ENCODE measurements around the gene CUL4B. TPM values are rescaled to one million over a fixed set of nuclear protein-coding genes. Genes with fewer than 3 reads are reported as not detected.

Gene CUL4B
- total RNA-seq, 1 experiment from 2014 or later = 54.1 TPM

- Histone ChIP-seq H3K4me2 (ENCODE audit: low read length) (no peak overlapping the region), H3K4me3 (replicated peaks in 1 of 2; ENCODE audit: low read depth in 1 of 2, low read length in 2 of 2) (no peak overlapping the region), H3K4me1 (ENCODE audit: control insufficient read depth in 1 of 2, insufficient read depth in 2 of 2, low read length in 2 of 2) (no peaks in the 10 kb centered on the region), H3K27me3 (ENCODE audit: insufficient read depth, low read length) (no peaks in the 10 kb centered on the region), H3K27ac (ENCODE audit: low read depth, low read length) (no peak overlapping the region), H2AFZ (ENCODE audit: low read depth, low read length, poor library complexity, severe bottlenecking) (no peak overlapping the region), H3K79me2 (ENCODE audit: insufficient read depth, low read length) (no peaks in the 10 kb centered on the region), H3K9ac (ENCODE audit: low read length) (no peak overlapping the region), H3K36me3 (ENCODE audit: control insufficient read depth in 1 of 2, insufficient read depth in 2 of 2, low read length in 2 of 2) (no peaks in the 10 kb centered on the region), H3K9me3 (ENCODE audit: control insufficient read depth in 1 of 2, insufficient read depth in 1 of 2, low read depth in 1 of 2, low read length in 2 of 2) (no peaks in the 10 kb centered on the region), H3K9me2 (ENCODE audit: insufficient read depth) (no peaks in the 10 kb centered on the region), H4K20me1 (ENCODE audit: insufficient read depth) (no peaks in the 10 kb centered on the region)
- TF ChIP-seq POLR2A (IDR thresholded peaks at IDR 0.05; ENCODE audit: borderline replicate concordance, extremely low read depth, insufficient read depth, insufficient read length) (no peak), CTCF (IDR thresholded peaks at IDR 0.05 in 2 of 3, conservative IDR thresholded peaks at IDR 0.05 in 1 of 3; ENCODE audit: borderline replicate concordance in 1 of 3, insufficient read depth in 1 of 3, low read depth in 2 of 3, low read length in 2 of 3) (no peak), POLR2AphosphoS5 (IDR thresholded peaks at IDR 0.05; ENCODE audit: low read depth, low read length) (no peak), ATF3 (IDR thresholded peaks at IDR 0.05) (no peak), SP1 (IDR thresholded peaks at IDR 0.05; ENCODE audit: low read depth) (no peak), REST (IDR thresholded peaks at IDR 0.05; ENCODE audit: low read depth) (no peak), EGR1 (IDR thresholded peaks at IDR 0.05; ENCODE audit: low read depth) (no peak), EZH2 (IDR thresholded peaks at IDR 0.05) (no peak), JUND (IDR thresholded peaks at IDR 0.05) (no peak), CEBPB (IDR thresholded peaks at IDR 0.05; ENCODE audit: low read depth) (no peak), ZFX (IDR thresholded peaks at IDR 0.05) (no peak), EZH2phosphoT487 (IDR thresholded peaks at IDR 0.05; ENCODE audit: borderline replicate concordance) (no peak), ZNF274 (IDR thresholded peaks at IDR 0.05; ENCODE audit: low read depth, low read length) (no peak), SRF (IDR thresholded peaks at IDR 0.05; ENCODE audit: low read depth) (no peak), TCF7L2 (IDR thresholded peaks at IDR 0.05; ENCODE audit: borderline replicate concordance, extremely low read depth, insufficient read depth, insufficient read length) (no peak), YY1 (IDR thresholded peaks at IDR 0.05; ENCODE audit: extremely low read depth, insufficient replicate concordance, low read depth, low read length) (no peak)
- ChIA-PET CTCF (no interaction called here), RAD21 (ENCODE audit: low non-redundant PET in 1 of 2, low total read pairs in 2 of 2, uncharacterized antibody in 2 of 2, unreplicated experiment in 2 of 2) (no interaction called here), POLR2A (no interaction called here)
- DNase-seq (ENCODE audit: low read depth, low spot score) = no peak
- no TSS peak for BruUV-seq (replicated peaks)
- intact Hi-C loops (cut with micrococcal nuclease) = no loop called here
- ATAC-seq = no peak
These were observed 7.8 kb upstream of the CUL4B start for GRCh38 chrX:120568609-120569008.

Measured in HCT116 (cell line).